AG10803 (cell line): Measurements from ENCODE around the gene PDE2A.
A peak's percentile ranks its signal among the peaks of the same experiment; 100 is the strongest.

Source experiments
- DNase-seq: peaks from one replicate; pipeline ENCODE4 v3.0.0; 2010; ENCODE audit warnings: low read depth
- H3K4me3 ChIP-seq: 2 replicates; pipeline ENCODE4 v1.5.1; 2011; ENCODE audit warnings: mild to moderate bottlenecking, low read length, control low read depth
- CTCF ChIP-seq: conservative IDR thresholded peaks from 2 replicates; pipeline ENCODE4 v1.5.1; 2011; ENCODE audit warnings: mild to moderate bottlenecking, low read length, control low read depth, inconsistent platforms

Gene PDE2A

GRCh38 chr11:72592698-72593495 lies 81.3 kb downstream of the PDE2A start:
- H3K4me3 ChIP-seq, result no peak overlapping the region
- no peak for TF ChIP-seq CTCF
- no peak for DNase-seq

- TF ChIP-seq CTCF, result no peak
- no peak for DNase-seq
- no peak overlapping the region for H3K4me3 ChIP-seq
Measured at GRCh38 chr11:72591785-72592502, 82.3 kb downstream of the PDE2A start.

- no peak overlapping the region for H3K4me3 ChIP-seq
- no peak for TF ChIP-seq CTCF
- no peak for DNase-seq
Measured at GRCh38 chr11:72591023-72591422, 83.2 kb downstream of the PDE2A start.

- DNase-seq, result peak; percentile 5
- TF ChIP-seq CTCF, result peak; percentile 36
- no peak overlapping the region for H3K4me3 ChIP-seq
Measured at GRCh38 chr11:72589802-72590761, 84.1 kb downstream of the PDE2A start.

DNA sequence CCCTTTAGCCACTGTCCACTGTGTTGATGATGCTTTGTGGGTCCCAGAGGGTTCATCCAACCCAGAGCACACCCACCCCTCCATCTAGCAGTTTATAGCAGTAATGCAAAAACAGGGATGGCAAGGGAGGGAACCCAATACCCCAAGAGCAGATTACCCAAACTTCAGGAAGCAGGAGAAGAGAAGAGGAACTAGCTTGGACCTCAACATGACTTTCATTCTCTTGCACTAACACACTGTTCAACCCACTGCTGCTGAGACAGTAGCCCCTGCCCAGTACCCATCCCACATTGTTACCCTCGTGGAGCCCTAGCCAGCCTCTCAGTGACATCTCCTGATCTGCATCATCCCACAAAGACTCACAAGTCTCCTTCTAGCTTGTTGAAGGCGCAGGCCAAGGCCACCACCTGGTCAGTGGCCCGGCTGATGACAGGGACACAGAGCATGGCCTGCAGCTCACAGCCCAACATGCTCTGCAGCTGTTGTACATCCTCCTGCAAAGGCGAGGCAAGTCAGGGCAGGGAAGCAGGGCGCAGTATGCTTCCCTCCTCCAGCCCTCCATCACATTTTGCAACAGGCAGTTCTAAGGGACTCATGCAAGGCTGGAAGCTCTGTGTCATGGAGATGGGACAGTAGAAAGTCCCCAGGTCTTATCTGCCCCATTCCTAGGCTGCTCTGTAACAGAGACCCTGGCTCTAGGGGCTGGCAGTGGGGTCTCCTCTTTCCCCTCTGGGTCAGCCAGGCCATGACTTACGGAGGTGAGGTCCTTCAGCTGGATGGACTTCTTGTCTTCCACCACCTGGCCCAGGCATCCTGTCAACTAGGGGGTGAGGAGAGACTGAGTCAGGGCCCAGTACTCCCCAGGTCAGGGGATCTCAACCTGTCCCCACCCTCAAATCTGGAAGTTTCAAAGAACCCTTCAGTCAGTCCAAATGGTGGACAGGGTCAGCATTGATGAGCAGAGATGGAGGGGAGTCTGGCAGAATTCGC lies 85.5 kb downstream of the PDE2A start:
- DNase-seq, result no peak
- TF ChIP-seq CTCF, result no peak

DNA sequence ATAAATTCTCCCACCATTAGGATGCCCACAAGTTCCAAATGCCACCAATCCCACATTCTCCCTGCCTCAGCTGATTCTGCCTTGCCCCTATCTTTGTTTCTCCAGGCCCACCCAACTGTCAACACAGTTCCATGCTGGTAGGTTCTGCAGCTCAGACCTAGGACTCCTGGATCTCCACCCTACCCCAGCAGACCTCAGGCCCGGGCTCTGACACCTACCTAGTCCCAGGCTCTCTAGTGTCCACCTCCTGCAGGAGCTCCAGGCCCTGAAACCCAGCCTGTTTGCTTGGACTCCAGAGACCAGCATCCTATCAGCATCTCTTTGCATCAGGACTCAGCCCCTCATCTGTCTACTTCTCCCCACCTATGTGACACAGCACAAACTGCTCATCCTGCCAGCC lies 86.5 kb downstream of the PDE2A start:
- no peak for TF ChIP-seq CTCF
- no peak overlapping the region for H3K4me3 ChIP-seq
- no peak for DNase-seq

More for the DNA sequence above, 85.5 kb downstream of the PDE2A start:
- H3K4me3 ChIP-seq, result no peak overlapping the region
